HG03457 (cell line): ENCODE measurements around the gene KCNE3.

Experiments used
- ATAC-seq: cut with Tn5 transposase; IDR thresholded peaks from one replicate; pipeline ENCODE4 v1.9.1; 2021; ENCODE audit warnings: moderate number of reproducible peaks; ENCODE audit not compliant: unreplicated experiment

Gene KCNE3

DNA sequence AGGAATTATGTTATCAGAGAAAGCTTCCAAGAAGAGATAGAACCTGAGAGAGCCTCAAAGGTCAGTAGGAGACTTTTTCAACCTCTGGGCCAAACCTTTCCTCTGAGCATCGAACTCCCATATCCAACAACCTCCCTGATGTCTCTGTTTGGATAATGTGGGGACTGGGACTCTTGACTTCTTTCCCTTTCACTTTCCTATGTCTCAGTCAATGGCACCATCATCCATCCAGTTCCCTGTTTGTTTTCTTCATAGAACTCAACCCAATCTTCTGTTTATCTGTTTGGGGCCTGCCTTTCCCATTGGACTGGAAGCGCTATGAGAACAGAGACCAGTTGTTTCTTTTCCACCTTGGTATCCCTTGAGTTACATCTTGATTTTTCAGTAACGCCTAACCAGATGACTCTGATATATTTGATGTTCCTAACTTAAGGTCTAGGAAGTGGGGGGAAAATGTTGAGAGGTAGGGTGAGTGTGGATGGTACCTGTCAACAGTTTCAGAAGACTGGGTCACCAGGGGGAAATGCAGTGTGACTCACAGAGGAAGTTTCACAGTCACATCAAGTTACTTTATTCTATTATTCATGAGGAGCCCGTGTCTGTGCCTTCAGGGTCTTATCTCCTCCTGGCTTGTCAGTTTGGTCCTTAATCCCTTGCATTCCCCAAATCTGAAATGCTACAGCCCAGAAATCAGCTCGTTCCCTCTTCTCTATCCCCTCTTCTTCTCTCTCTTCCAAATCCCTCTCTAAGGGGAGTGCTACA lies 4.5 kb upstream of the KCNE3 start:
- ATAC-seq, result no peak

- ATAC-seq, result no peak
These were observed 3.7 kb upstream of the KCNE3 start for GRCh38 chr11:74471037-74471436.

- no peak for ATAC-seq
These were observed 3.2 kb upstream of the KCNE3 start for GRCh38 chr11:74470526-74470925.

DNA sequence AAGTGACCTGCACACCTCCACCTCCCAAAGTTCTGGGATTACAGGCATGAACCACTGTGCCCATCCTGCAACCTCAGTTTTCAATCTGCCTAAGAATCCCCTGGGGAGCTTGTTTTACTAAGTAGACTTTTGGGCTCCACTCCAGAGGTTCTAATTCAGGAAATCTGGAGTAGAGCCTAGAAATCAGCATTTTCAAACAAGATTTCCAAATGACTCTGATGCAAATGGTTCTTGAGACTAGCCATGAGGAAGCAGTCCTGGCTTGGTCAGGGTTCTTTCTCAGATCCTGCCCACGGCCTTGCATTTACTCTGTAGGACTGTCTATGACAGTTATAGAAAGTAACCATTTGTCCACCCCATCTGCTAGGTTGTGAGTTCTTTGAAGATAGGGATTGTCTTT lies 1.6 kb upstream of the KCNE3 start:
- ATAC-seq, result no peak

- ATAC-seq, result no peak
These were observed 1.2 kb upstream of the KCNE3 start for GRCh38 chr11:74468521-74468920.

DNA sequence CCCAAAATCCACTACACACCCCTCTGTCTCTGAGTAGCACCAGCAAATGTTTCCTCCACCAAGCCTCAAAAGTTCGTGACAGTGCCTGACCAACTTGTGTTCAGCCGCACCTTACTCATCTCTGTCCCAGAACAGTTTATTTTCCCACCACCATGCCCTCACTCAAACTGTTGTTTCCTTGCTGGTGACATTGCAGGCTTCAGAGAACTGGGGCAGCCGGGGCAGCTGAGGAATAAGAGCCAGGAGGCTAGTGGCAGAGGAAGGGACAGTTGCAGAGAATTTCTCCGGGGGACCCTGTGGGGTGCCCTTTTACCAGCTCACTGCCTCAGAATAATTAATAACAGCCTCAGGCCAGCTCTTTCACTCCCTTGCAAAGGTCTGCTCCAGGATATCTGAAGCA lies 709 bp upstream of the KCNE3 start:
- no peak for ATAC-seq

- ATAC-seq, result no peak
These were observed 2.0 kb downstream of the KCNE3 start for GRCh38 chr11:74465291-74465708.

- ATAC-seq, result no peak
These were observed 2.6 kb downstream of the KCNE3 start for GRCh38 chr11:74464746-74465145.

- no peak for ATAC-seq
These were observed 4.1 kb downstream of the KCNE3 start for GRCh38 chr11:74463216-74463615.

GRCh38 chr11:74462631-74463030 lies 4.7 kb downstream of the KCNE3 start:
- ATAC-seq, result no peak

DNA sequence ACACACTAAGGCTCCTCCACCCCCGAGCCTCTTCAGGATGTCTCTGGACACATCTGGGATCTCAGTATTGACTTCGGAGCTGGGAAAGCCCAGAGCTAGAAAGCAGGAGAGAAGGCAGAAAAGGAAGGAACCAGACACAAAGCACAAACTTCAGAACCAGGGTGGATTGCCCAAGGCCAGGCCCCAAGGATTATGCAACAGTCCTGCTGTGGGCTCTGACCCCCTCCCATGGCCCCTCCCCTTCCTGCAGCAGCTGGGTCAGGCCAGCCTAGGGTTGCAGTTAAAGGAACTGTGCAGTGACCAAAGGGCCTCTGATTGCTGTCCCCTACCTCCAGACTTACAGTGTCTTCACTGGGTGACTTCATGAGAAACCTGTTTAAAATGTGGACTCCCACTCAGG lies 5.3 kb downstream of the KCNE3 start:
- ATAC-seq, result no peak

GRCh38 chr11:74460481-74461154 lies 6.7 kb downstream of the KCNE3 start:
- ATAC-seq, result no peak

- ATAC-seq, result no peak
These were observed 7.3 kb downstream of the KCNE3 start for GRCh38 chr11:74460065-74460464.

- ATAC-seq, result no peak
These were observed 7.8 kb downstream of the KCNE3 start for GRCh38 chr11:74459584-74459983.

GRCh38 chr11:74457356-74457755 lies 10.0 kb downstream of the KCNE3 start:
- no peak for ATAC-seq

GRCh38 chr11:74453373-74453975 lies 13.9 kb downstream of the KCNE3 start:
- ATAC-seq, result no peak

DNA sequence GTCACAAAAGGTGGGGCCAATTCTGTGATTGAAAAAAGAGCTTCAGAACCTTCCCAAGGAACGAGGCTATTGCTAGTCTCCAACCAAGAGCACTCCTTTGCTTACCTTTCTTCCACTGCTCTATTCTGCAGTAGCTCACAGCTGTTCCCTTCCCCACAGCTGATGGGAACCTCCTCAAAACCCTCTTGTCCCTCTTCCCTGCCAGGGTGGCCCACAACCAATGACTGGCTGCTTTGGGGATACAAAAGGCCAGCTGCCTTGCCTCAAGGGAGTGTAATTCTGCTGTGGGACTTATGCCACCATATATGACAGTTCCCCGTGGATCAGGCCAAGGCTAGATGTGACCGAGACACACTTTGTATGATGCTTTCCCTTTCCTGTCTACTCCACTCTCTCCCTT lies 15.0 kb downstream of the KCNE3 start:
- no peak for ATAC-seq

GRCh38 chr11:74450318-74450717 lies 17.0 kb downstream of the KCNE3 start:
- ATAC-seq, result no peak

GRCh38 chr11:74449369-74449931 lies 17.9 kb downstream of the KCNE3 start:
- no peak for ATAC-seq

DNA sequence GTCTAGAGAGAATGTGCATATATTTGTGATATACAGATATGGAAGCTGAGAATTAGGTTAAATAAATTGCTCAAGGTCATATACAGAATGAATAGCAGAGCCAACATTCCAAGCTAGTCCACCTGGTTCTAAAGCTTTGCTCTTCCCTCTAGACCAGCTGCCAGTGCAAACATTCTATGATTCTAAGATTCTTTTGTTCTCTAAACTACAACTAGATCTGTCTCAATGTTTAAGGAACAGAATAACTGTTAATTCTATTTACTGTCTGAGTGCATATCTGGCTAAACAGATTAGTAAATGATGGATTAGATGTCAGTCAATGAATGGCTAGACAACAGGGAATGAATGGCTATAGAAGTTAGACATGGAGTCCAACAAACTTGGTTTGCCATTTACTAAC lies 19.6 kb downstream of the KCNE3 start:
- ATAC-seq, result no peak

GRCh38 chr11:74446532-74446938 lies 20.8 kb downstream of the KCNE3 start:
- no peak for ATAC-seq
